H1 (cell line): ENCODE data around the gene TK2. TPM values are rescaled to one million over a fixed set of nuclear protein-coding genes. Genes with fewer than 3 reads are reported as not detected.

ENCODE experiments used
- CTCF ChIA-PET: fragments of 300-600 bp; sonication (Branson Sonifier 250); formaldehyde crosslinking; loops from one replicate; lab custom pipeline; 2021; ENCODE audit not compliant: partially characterized antibody; lab: Charles Lee
- POLR2A ChIA-PET: fragments of 300-600 bp; sonication (Branson Sonifier 250); formaldehyde crosslinking; loops from one replicate; lab custom pipeline; 2021; ENCODE audit warnings: inconsistent platforms; ENCODE audit not compliant: partially characterized antibody; lab: Charles Lee
- DNase-seq, 2 experiments: peaks; one replicate each; pipeline versions ENCODE4 v3.0.0 to v3.0.0-alpha.2; 2010 to 2022; ENCODE audit warnings: low spot score in 2 of 2, low read depth in 1 of 2, mixed read lengths in 1 of 2
- FAIRE-seq: peaks from 2 replicates; lab custom pipeline; 2011; peaks lifted over from hg19 to GRCh38; lab: Jason Lieb, UNC
- H2AFZ ChIP-seq: 2 replicates; pipeline ENCODE4 v1.8.1; 2012; ENCODE audit warnings: low read length, inconsistent platforms
- H2AK5ac ChIP-seq: 2 replicates; pipeline ENCODE4 v1.6.1; 2013; ENCODE audit warnings: low read depth, low read length
- H2BK120ac ChIP-seq: replicated peaks from 2 replicates; pipeline ENCODE3; 2013; ENCODE audit warnings: low read depth, low read length, inconsistent platforms
- H2BK12ac ChIP-seq: 2 replicates; pipeline ENCODE4 v1.6.1; 2013; ENCODE audit warnings: low read depth, low read length
- H2BK15ac ChIP-seq: 2 replicates; pipeline ENCODE4 v1.6.1; 2013; ENCODE audit warnings: low read length
- H2BK20ac ChIP-seq: 2 replicates; pipeline ENCODE4 v1.6.1; 2013; ENCODE audit warnings: low read length
- H2BK5ac ChIP-seq: 2 replicates; pipeline ENCODE4 v1.6.1; 2013; ENCODE audit warnings: low read depth, low read length
- H3K14ac ChIP-seq: 2 replicates; pipeline ENCODE4 v1.6.1; 2013; ENCODE audit warnings: inconsistent platforms; ENCODE audit not compliant: insufficient read length
- H3K18ac ChIP-seq: 2 replicates; pipeline ENCODE4 v1.6.1; 2013; ENCODE audit warnings: low read length; ENCODE audit errors: extremely low read depth
- H3K23ac ChIP-seq: 2 replicates; pipeline ENCODE4 v1.6.1; 2013; ENCODE audit warnings: inconsistent platforms; ENCODE audit not compliant: insufficient read length
- H3K23me2 ChIP-seq: 2 replicates; pipeline ENCODE4 v1.6.1; 2013; ENCODE audit warnings: low read depth, low read length
- H3K27ac ChIP-seq: 2 replicates; pipeline ENCODE4 v1.6.1; 2011; ENCODE audit warnings: low read depth, low read length, inconsistent platforms
- H3K27me3 ChIP-seq, 4 experiments: replicated peaks in 1 of 4; 1 replicate in 1 of 4; 2 replicates in 3 of 4; pipeline versions ENCODE4 v1.6.1 to v1.8.1; 2011 to 2013; ENCODE audit warnings: low read length in 3 of 4, mild to moderate bottlenecking in 3 of 4, inconsistent platforms in 2 of 4, mixed read lengths in 2 of 4, moderate library complexity in 1 of 4; ENCODE audit not compliant: control insufficient read depth in 3 of 4, insufficient read depth in 3 of 4; ENCODE audit errors: extremely low read depth in 1 of 4
- H3K36me3 ChIP-seq, 4 experiments: 2 replicates each; pipeline versions ENCODE4 v1.6.1 to v1.8.1; 2011 to 2013; ENCODE audit warnings: mild to moderate bottlenecking in 4 of 4, low read length in 3 of 4, moderate library complexity in 2 of 4, control low read depth in 1 of 4, inconsistent platforms in 1 of 4; ENCODE audit not compliant: insufficient read depth in 4 of 4, control insufficient read depth in 2 of 4
- H3K4ac ChIP-seq: replicated peaks from 2 replicates; pipeline ENCODE3; 2013; ENCODE audit warnings: low read length, low read depth, mixed read lengths, inconsistent platforms; ENCODE audit not compliant: insufficient read length
- H3K4me1 ChIP-seq, 4 experiments: replicated peaks in 1 of 4; 1 replicate in 1 of 4; 2 replicates in 3 of 4; pipeline versions ENCODE4 v1.6.1 to v1.8.1; 2011 to 2013; ENCODE audit warnings: low read length in 3 of 4, inconsistent platforms in 2 of 4, mixed read lengths in 1 of 4; ENCODE audit not compliant: insufficient read depth in 4 of 4, control insufficient read depth in 3 of 4
- H3K4me2 ChIP-seq, 2 experiments: 2 replicates each; pipeline versions ENCODE4 v1.6.1 to v1.8.1; 2011 to 2013; ENCODE audit warnings: low read depth in 2 of 2, low read length in 2 of 2, control low read depth in 1 of 2, inconsistent platforms in 1 of 2, mild to moderate bottlenecking in 1 of 2; ENCODE audit not compliant: insufficient read depth in 1 of 2
- H3K4me3 ChIP-seq, 4 experiments: fragments of 200-600, 300-600 bp in 1 of 4; sonication (generic), shearing (Covaris generic), sonication (Bioruptor Twin) in 1 of 4; 2 replicates each; pipeline versions ENCODE4 v1.5.1 to v1.8.1; 2011 to 2016; ENCODE audit warnings: low read length in 4 of 4, low read depth in 3 of 4, control low read depth in 2 of 4, inconsistent platforms in 2 of 4, mild to moderate bottlenecking in 2 of 4, mixed read lengths in 1 of 4, moderate library complexity in 1 of 4; ENCODE audit not compliant: insufficient read depth in 2 of 4; ENCODE audit errors: extremely low read depth in 1 of 4
- H3K56ac ChIP-seq: replicated peaks from 2 replicates; pipeline ENCODE3; 2013; ENCODE audit warnings: low read depth, mild to moderate bottlenecking, mixed read lengths, low read length, inconsistent platforms; ENCODE audit not compliant: insufficient read length
- H3K79me1 ChIP-seq: 2 replicates; pipeline ENCODE4 v1.6.1; 2013; ENCODE audit warnings: low read depth, low read length, control low read depth
- H3K79me2 ChIP-seq, 2 experiments: 2 replicates each; pipeline versions ENCODE4 v1.6.1 to v1.8.1; 2012 to 2013; ENCODE audit warnings: low read length in 2 of 2, mild to moderate bottlenecking in 2 of 2, inconsistent platforms in 1 of 2; ENCODE audit not compliant: insufficient read depth in 2 of 2, control insufficient read depth in 1 of 2
- H3K9ac ChIP-seq, 4 experiments: replicated peaks in 1 of 4; 1 replicate in 1 of 4; 2 replicates in 3 of 4; pipeline versions ENCODE4 v1.6.1 to v1.8.1; 2011 to 2013; ENCODE audit warnings: low read depth in 3 of 4, low read length in 3 of 4, control low read depth in 2 of 4, mild to moderate bottlenecking in 2 of 4, moderate library complexity in 2 of 4, inconsistent platforms in 1 of 4; ENCODE audit errors: extremely low read depth in 1 of 4
- H3K9me3 ChIP-seq, 2 experiments: 2 replicates each; pipeline versions ENCODE4 v1.6.1 to v1.8.1; 2012 to 2013; ENCODE audit warnings: mild to moderate bottlenecking in 2 of 2, moderate library complexity in 2 of 2, control low read depth in 1 of 2, inconsistent platforms in 1 of 2, low read depth in 1 of 2, low read length in 1 of 2, mixed read lengths in 1 of 2; ENCODE audit not compliant: insufficient read depth in 2 of 2
- H4K20me1 ChIP-seq, 2 experiments: replicated peaks in 1 of 2; 2 replicates each; pipeline versions ENCODE3 to v1.8.1; 2011 to 2013; ENCODE audit warnings: inconsistent platforms in 2 of 2, low read length in 2 of 2, mild to moderate bottlenecking in 1 of 2; ENCODE audit not compliant: insufficient read depth in 2 of 2, control insufficient read depth in 1 of 2
- H4K5ac ChIP-seq: 2 replicates; pipeline ENCODE4 v1.6.1; 2013; ENCODE audit warnings: low read length, low read depth, mixed read lengths, inconsistent platforms; ENCODE audit not compliant: insufficient read length
- H4K8ac ChIP-seq: 2 replicates; pipeline ENCODE4 v1.8.0; 2013; ENCODE audit warnings: mild to moderate bottlenecking, moderate library complexity, low read length, inconsistent platforms; ENCODE audit not compliant: insufficient read depth; ENCODE audit errors: extremely low read depth
- H4K91ac ChIP-seq: replicated peaks from 2 replicates; pipeline ENCODE3; 2013; ENCODE audit warnings: low read length, mixed read lengths, inconsistent platforms; ENCODE audit not compliant: insufficient read length
- BRCA1 ChIP-seq: IDR thresholded peaks from 2 replicates; pipeline ENCODE4 v1.6.1; 2012; ENCODE audit warnings: low read depth, low read length, improper control_type of control experiment
- KDM4A ChIP-seq: IDR thresholded peaks from one replicate; pipeline ENCODE4 v1.7.1; 2012; ENCODE audit warnings: low read depth, mild to moderate bottlenecking, moderate library complexity, low read length, inconsistent platforms; ENCODE audit not compliant: severe bottlenecking
- POU5F1 ChIP-seq: IDR thresholded peaks from 2 replicates; pipeline ENCODE4 v1.6.1; 2011; ENCODE audit warnings: low read depth, mild to moderate bottlenecking, low read length, moderate library complexity
- RNF2 ChIP-seq: fragments of 200-900, 300-1000 bp; sonication (generic); IDR thresholded peaks from 2 replicates; pipeline ENCODE4 v1.7.1; 2016; ENCODE audit warnings: borderline replicate concordance, low read depth, mild to moderate bottlenecking, antibody characterized with exemption, low read length; ENCODE audit not compliant: poor library complexity, severe bottlenecking; ENCODE audit errors: missing control alignments
- RXRA ChIP-seq: IDR thresholded peaks from 2 replicates; pipeline ENCODE4 v1.6.1; 2011; ENCODE audit warnings: low read depth, mild to moderate bottlenecking, low read length, moderate library complexity; ENCODE audit not compliant: insufficient read depth
- SAP30 ChIP-seq: fragments of 300-600 bp; sonication (generic); IDR thresholded peaks from 2 replicates; pipeline ENCODE4 v1.7.1; 2012; ENCODE audit warnings: low read length, moderate library complexity, mild to moderate bottlenecking, inconsistent platforms; ENCODE audit not compliant: insufficient read depth, insufficient replicate concordance
- SIX5 ChIP-seq: IDR thresholded peaks from 2 replicates; pipeline ENCODE4 v1.6.1; 2011; ENCODE audit warnings: mild to moderate bottlenecking, low read depth, low read length
- SP1 ChIP-seq: IDR thresholded peaks from 2 replicates; pipeline ENCODE4 v1.6.1; 2011; ENCODE audit warnings: low read depth, low read length
- TAF7 ChIP-seq: optimal IDR thresholded peaks from 2 replicates; pipeline ENCODE3; 2011; ENCODE audit warnings: low read depth, mild to moderate bottlenecking, inconsistent platforms, low read length, moderate library complexity, borderline replicate concordance
- TBP ChIP-seq: IDR thresholded peaks from 2 replicates; pipeline ENCODE4 v1.6.1; 2011; ENCODE audit warnings: low read depth, low read length, improper control_type of control experiment
- WGBS, 2 experiments: shearing (Covaris generic) in 1 of 2; methylation state at CpG; one replicate each; pipeline versions ENCODE4 v1.1.6 to v1.1.7; 2013 to 2015; ENCODE audit warnings: low lambda C conversion rate in 2 of 2, mixed read lengths in 2 of 2, inconsistent platforms in 1 of 2, low coverage in 1 of 2, missing lambda C conversion rate in 1 of 2; ENCODE audit not compliant: insufficient replicate concordance in 2 of 2, insufficient coverage in 1 of 2, insufficient read length in 1 of 2; ENCODE audit errors: extremely low coverage in 1 of 2, missing lambda C conversion rate in 1 of 2; 5-methylcytosine and 5-hydroxymethylcytosine counted together
- polyA plus RNA-seq, 7 experiments: library from polyadenylated mRNA; depleted of rRNA in 3 of 7; stranded (reverse) in 5 of 7; unstranded in 2 of 7; fragments of >200 nt in 5 of 7; fragments of 200-250 nt in 2 of 7; gene quantifications; 1 replicate in 5 of 7; 2 replicates in 1 of 7; 4 replicates in 1 of 7; pipeline versions ENCODE4 v1.2.1 to v1.2.3, GENCODE V29; 2011 to 2013; ENCODE audit warnings: missing spikeins in 2 of 7, mixed read lengths in 2 of 7
- total RNA-seq: library from RNA; stranded (reverse); fragmentation: NEBNext Ultra II Directional; extraction: Animal tissue kit (Norgen Biotek cat#: 25700); gene quantifications from 2 replicates; pipeline ENCODE4 v1.2.1, GENCODE V29; 2021
- TF ChIP-seq, protein P1 (sequence below): IDR thresholded peaks from 2 replicates; pipeline ENCODE4 v1.6.1; 2011; ENCODE audit warnings: low read depth, mild to moderate bottlenecking, low read length; ENCODE audit not compliant: insufficient read depth
- TF ChIP-seq, protein P2 (sequence below): IDR thresholded peaks from 2 replicates; pipeline ENCODE4 v1.6.1; 2011; ENCODE audit warnings: low read length, improper control_type of control experiment

TK2 gene
- total and polyA plus RNA-seq, 2 of the 8 experiments (the other 6 are each of a cell fraction or from before 2014, with no cell fraction given), result 2.7 to 3.6 TPM

DNA sequence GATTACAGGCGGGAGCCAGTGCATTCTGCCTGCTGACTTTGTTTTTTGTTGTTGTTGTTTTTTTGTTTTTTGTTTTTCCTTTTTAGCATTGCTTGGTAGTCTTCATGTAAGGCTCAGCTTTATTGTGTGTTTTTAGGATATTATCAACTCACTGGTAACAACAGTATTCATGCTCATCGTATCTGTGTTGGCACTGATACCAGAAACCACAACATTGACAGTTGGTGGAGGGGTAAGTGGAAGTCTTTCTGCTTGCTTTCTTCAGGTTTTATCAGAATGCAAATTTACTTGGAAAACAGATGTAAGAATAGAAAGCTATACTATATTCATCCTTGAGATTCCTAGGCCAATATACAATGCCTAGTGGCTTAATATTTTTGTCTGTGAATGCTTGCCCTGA, 13.1 kb upstream of the TK2 start:
- no peak overlapping the region for H2BK120ac ChIP-seq
- no peak overlapping the region for H3K56ac ChIP-seq
- no peak overlapping the region for H2BK20ac ChIP-seq
- H2BK15ac ChIP-seq, result no peak overlapping the region
- H2AK5ac ChIP-seq, result no peak overlapping the region
- H2BK5ac ChIP-seq, result no peak overlapping the region
- ChIA-PET POLR2A (interaction anchor here (1.1 to 2.5 kb wide), 2 partner anchors 10 to 13 kb away, joined by 4 to 9 read pairs; partner anchors contain the start of gene TK2), CTCF (interaction anchor here (0.6 to 5.2 kb wide), 13 partner anchors 9 to 305 kb away, joined by 3 to 25 read pairs (median 5); partner anchors contain the start of genes CKLF and CMTM2)
- H4K5ac ChIP-seq, result no peak overlapping the region
- DNase-seq, result no peak
- no peak overlapping the region for H4K8ac ChIP-seq
- H3K14ac ChIP-seq, result no peak overlapping the region
- H2AFZ ChIP-seq, result no peak overlapping the region
- H3K23ac ChIP-seq, result no peak overlapping the region
- peaks cover 0 to 2% of the 10 kb centered on the region in 2 experiments for H4K20me1 ChIP-seq
- H3K18ac ChIP-seq, result no peak overlapping the region
- WGBS, 2 experiments, result 95% methylated on average over 2 of the region's 2 CpGs; no CpG with 5 or more reads in 1 of the 2 experiments
- no peaks in the 10 kb centered on the region for H3K9me3 ChIP-seq
- H3K79me2 ChIP-seq, result no peaks in the 10 kb centered on the region
- H4K91ac ChIP-seq, result no peak overlapping the region
- H3K4me2 ChIP-seq, result no peak overlapping the region
- no peak for FAIRE-seq
- H3K36me3 ChIP-seq, result peaks cover 0 to 5% (median 0%) of the 10 kb centered on the region in 4 experiments; a peak in 3 of 8 replicates
- H3K4me1 ChIP-seq, result no peaks in the 10 kb centered on the region
- H3K27ac ChIP-seq, result no peak overlapping the region
- no peaks in the 10 kb centered on the region for H3K27me3 ChIP-seq
- no peaks in the 10 kb centered on the region for H3K23me2 ChIP-seq
- no peak overlapping the region for H2BK12ac ChIP-seq
- H3K9ac ChIP-seq, result no peak overlapping the region
- no peaks in the 10 kb centered on the region for H3K79me1 ChIP-seq
- H3K4ac ChIP-seq, result no peak overlapping the region
- no peak overlapping the region for H3K4me3 ChIP-seq
- no peak for TF ChIP-seq SIX5
- TF ChIP-seq, protein P1, sequence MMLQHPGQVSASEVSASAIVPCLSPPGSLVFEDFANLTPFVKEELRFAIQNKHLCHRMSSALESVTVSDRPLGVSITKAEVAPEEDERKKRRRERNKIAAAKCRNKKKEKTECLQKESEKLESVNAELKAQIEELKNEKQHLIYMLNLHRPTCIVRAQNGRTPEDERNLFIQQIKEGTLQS, result no peak
- no peak for TF ChIP-seq SP1
- TF ChIP-seq KDM4A, result no peak
- no peak for TF ChIP-seq RXRA
- TF ChIP-seq, protein P2, sequence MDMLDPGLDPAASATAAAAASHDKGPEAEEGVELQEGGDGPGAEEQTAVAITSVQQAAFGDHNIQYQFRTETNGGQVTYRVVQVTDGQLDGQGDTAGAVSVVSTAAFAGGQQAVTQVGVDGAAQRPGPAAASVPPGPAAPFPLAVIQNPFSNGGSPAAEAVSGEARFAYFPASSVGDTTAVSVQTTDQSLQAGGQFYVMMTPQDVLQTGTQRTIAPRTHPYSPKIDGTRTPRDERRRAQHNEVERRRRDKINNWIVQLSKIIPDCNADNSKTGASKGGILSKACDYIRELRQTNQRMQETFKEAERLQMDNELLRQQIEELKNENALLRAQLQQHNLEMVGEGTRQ, result no peak
- TF ChIP-seq POU5F1, result no peak
- no peak for TF ChIP-seq BRCA1
- no peak for TF ChIP-seq RNF2
- TF ChIP-seq TAF7, result no peak
- no peak for TF ChIP-seq TBP
- TF ChIP-seq SAP30, result no peak
